ENCODE data around the gene IFITM2. TPM values are rescaled to one million over a fixed set of nuclear protein-coding genes. Genes with fewer than 3 reads are reported as not detected.

The IFITM2 gene
- total RNA-seq, 1 experiment from 2014 or later = 4.2 TPM

DNA sequence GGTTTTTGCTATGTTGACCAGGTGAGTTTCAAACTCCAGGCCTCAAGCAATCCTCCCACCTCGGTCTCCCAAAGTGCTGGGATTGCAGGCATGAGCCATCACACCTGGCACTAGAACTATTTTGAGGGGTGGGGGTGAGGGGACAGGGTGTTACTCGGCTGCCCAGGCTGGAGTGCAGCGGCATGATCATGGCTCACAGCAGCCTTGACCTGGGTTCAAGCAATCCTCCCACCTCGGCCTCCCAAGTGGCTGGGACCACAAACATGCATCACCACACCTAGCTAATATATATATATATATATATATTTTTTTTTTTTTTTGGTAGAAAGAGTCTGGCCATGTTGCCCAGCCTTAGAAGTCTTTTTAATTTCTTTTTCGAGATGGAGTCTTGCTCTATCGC is 30.1 kb downstream of the IFITM2 start:
- no TSS peak for BruUV-seq (replicated peaks)
- H3K79me2 ChIP-seq (ENCODE audit: low read depth) = no peaks in the 10 kb centered on the region
- no peaks in the 10 kb centered on the region for H3K36me3 ChIP-seq (ENCODE audit: low read depth)
- ChIA-PET CTCF (no interaction called here), POLR2A (ENCODE audit: unreplicated experiment) (no interaction called here)
- TF ChIP-seq, protein P1, sequence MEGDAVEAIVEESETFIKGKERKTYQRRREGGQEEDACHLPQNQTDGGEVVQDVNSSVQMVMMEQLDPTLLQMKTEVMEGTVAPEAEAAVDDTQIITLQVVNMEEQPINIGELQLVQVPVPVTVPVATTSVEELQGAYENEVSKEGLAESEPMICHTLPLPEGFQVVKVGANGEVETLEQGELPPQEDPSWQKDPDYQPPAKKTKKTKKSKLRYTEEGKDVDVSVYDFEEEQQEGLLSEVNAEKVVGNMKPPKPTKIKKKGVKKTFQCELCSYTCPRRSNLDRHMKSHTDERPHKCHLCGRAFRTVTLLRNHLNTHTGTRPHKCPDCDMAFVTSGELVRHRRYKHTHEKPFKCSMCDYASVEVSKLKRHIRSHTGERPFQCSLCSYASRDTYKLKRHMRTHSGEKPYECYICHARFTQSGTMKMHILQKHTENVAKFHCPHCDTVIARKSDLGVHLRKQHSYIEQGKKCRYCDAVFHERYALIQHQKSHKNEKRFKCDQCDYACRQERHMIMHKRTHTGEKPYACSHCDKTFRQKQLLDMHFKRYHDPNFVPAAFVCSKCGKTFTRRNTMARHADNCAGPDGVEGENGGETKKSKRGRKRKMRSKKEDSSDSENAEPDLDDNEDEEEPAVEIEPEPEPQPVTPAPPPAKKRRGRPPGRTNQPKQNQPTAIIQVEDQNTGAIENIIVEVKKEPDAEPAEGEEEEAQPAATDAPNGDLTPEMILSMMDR (conservative IDR thresholded peaks at IDR 0.05) = no peak
- TF ChIP-seq EZH2 (IDR thresholded peaks at IDR 0.05; ENCODE audit: low read depth) = no peak
- no peaks in the 10 kb centered on the region for H3K4me1 ChIP-seq (replicated peaks; ENCODE audit: insufficient read depth)
- no peaks in the 10 kb centered on the region for H4K20me1 ChIP-seq (ENCODE audit: insufficient read depth)
- no peak overlapping the region for H3K27ac ChIP-seq
- no peak for DNase-seq
- H3K9me3 ChIP-seq (ENCODE audit: insufficient read depth, low read depth) = no peaks in the 10 kb centered on the region
- no peaks in the 10 kb centered on the region for H3F3A ChIP-seq (ENCODE audit: insufficient read depth, low read depth)
- H2AFZ ChIP-seq = no peak overlapping the region
- no peak overlapping the region for H3K4me3 ChIP-seq
- H3K4me2 ChIP-seq = no peak overlapping the region
- H3K9me2 ChIP-seq (ENCODE audit: insufficient read depth) = no peaks in the 10 kb centered on the region
- H3K27me3 ChIP-seq (ENCODE audit: insufficient read depth, low read depth) = 0 out of 2 replicates have a peak, but pooled peaks cover 3% of the 10 kb centered on the region
- intact Hi-C loops (cut with micrococcal nuclease; ENCODE audit: unreplicated experiment) = no loop called here

DNA sequence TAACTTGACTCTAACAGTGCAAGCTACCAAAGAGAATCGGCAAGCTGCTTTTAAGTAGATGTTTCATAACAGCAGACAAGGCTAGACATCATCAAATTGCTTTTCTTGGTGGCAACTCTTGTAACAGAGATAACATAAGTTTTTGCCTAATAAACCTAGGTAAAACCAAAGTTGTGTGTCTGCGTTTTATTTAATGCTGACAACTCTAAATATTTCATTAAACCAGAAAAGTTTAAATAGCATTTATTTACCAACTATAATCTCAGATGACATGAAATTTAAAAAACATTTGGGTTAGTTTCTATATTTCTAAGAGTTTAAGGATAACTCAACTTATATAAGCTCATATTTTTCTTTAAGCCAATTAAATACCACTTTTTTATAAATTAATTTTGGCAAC is 32.3 kb downstream of the IFITM2 start:
- H3K27ac ChIP-seq = no peak overlapping the region
- ChIA-PET POLR2A (ENCODE audit: unreplicated experiment) (no interaction called here), CTCF (no interaction called here)
- no peaks in the 10 kb centered on the region for H3K4me1 ChIP-seq (replicated peaks; ENCODE audit: insufficient read depth)
- BruUV-seq (replicated peaks) = no TSS peak
- no peaks in the 10 kb centered on the region; the same call in 1 of the 2 replicates for H3K27me3 ChIP-seq (ENCODE audit: insufficient read depth, low read depth)
- no peaks in the 10 kb centered on the region for H3K36me3 ChIP-seq (ENCODE audit: low read depth)
- no peaks in the 10 kb centered on the region for H3F3A ChIP-seq (ENCODE audit: insufficient read depth, low read depth)
- H4K20me1 ChIP-seq (ENCODE audit: insufficient read depth) = no peaks in the 10 kb centered on the region
- H3K9me3 ChIP-seq (ENCODE audit: insufficient read depth, low read depth) = no peaks in the 10 kb centered on the region
- H2AFZ ChIP-seq = no peak overlapping the region
- TF ChIP-seq EZH2 (IDR thresholded peaks at IDR 0.05; ENCODE audit: low read depth) = no peak
- TF ChIP-seq, protein P1 (conservative IDR thresholded peaks at IDR 0.05) = no peak
- intact Hi-C loops (cut with micrococcal nuclease; ENCODE audit: unreplicated experiment) = no loop called here
- H3K79me2 ChIP-seq (ENCODE audit: low read depth) = no peaks in the 10 kb centered on the region
- no peak for DNase-seq
- H3K4me3 ChIP-seq = no peak overlapping the region
- no peak overlapping the region for H3K4me2 ChIP-seq
- H3K9me2 ChIP-seq (ENCODE audit: insufficient read depth) = no peaks in the 10 kb centered on the region

DNA sequence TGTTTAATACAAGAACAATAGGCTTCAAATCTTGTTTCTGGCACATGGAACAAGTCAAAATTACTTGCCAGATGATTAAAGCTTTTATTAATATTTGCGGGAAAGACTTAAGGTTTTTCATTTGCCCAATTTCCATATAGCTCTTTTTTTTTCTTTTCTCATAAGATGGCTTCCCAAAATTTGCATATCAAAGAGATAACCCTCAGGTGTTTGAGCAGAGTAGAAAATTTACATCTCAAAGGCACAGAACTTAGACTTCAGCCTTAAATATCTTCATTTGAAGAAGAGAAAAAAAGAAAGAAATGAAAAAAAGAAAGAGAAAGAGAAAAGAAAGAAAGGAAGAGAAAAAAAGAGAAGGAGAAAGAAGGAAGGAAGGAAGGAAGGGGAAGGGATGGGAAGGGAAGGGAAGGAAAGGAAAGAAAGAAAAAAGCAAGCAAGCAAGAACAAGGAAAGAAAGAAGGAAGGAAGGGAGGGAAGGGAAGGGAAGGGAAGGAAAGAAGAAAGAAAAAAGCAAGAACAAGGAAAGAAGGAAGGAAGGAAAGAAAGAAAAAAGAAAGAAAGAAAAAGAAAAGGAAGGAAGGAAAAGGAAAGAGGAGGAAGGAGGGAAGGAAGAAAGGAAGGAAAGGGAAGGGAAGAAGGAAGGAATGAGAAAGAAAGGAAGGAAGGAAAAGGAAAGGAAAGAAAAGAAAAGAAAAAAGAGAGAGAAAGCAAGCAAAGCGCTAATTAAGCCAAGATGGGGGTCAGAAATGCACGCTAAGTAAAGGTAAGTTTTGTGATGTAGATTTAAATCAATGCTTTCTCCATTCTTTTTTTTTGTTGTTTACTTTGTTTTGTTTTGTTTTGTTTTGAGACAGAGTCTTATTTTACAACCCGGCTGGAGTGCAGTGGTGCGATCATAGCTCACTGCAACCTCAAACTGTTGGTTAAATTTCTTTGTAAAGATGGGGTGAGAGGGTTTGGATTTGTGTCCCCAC is 33.2 kb downstream of the IFITM2 start:
- no peak for TF ChIP-seq EZH2 (IDR thresholded peaks at IDR 0.05; ENCODE audit: low read depth)
- TF ChIP-seq, protein P1 (conservative IDR thresholded peaks at IDR 0.05) = no peak
- Histone ChIP-seq H4K20me1 (ENCODE audit: insufficient read depth) (no peaks in the 10 kb centered on the region), H3K9me2 (ENCODE audit: insufficient read depth) (no peaks in the 10 kb centered on the region), H3K27ac (no peak overlapping the region), H3K4me3 (no peak overlapping the region), H3K36me3 (ENCODE audit: low read depth) (no peaks in the 10 kb centered on the region), H3F3A (ENCODE audit: insufficient read depth, low read depth) (no peaks in the 10 kb centered on the region), H3K4me1 (replicated peaks; ENCODE audit: insufficient read depth) (no peaks in the 10 kb centered on the region), H3K9me3 (ENCODE audit: insufficient read depth, low read depth) (no peaks in the 10 kb centered on the region), H3K79me2 (ENCODE audit: low read depth) (no peaks in the 10 kb centered on the region), H2AFZ (no peak overlapping the region), H3K4me2 (no peak overlapping the region), H3K27me3 (ENCODE audit: insufficient read depth, low read depth) (no peaks in the 10 kb centered on the region; the same call in 1 of the 2 replicates)
- DNase-seq = no peak
- ChIA-PET POLR2A (ENCODE audit: unreplicated experiment) (interaction anchor here (0.5 kb wide), 1 partner anchor 71 kb away, joined by 3 read pairs; no protein-coding TSS in a partner anchor), CTCF (no interaction called here)
- intact Hi-C loops (cut with micrococcal nuclease; ENCODE audit: unreplicated experiment) = no loop called here
- no TSS peak for BruUV-seq (replicated peaks)

All from PC-9 (cell line).